ENCODE results near the gene AMH. TPM values are rescaled to one million over a fixed set of nuclear protein-coding genes. Genes with fewer than 3 reads are reported as not detected.
A peak's percentile ranks its signal among the peaks of the same experiment; 100 is the strongest.

AMH gene
- polyA plus RNA-seq, 1 of the 3 experiments (the other 2 are of a cell fraction): 18.1 TPM

- H4K20me1 ChIP-seq (ENCODE audit: insufficient read depth): peaks cover 59% of the 10 kb centered on the region
- H2AFZ ChIP-seq (ENCODE audit: low read depth): no peak overlapping the region
- H3K9me2 ChIP-seq: no peaks in the 10 kb centered on the region
- DNase-seq: no peak
- H3K27me3 ChIP-seq (ENCODE audit: insufficient read depth): no peaks in the 10 kb centered on the region
- peaks cover 17 to 26% of the 10 kb centered on the region in 2 experiments for H3K36me3 ChIP-seq (replicated peaks in 1 of 2; ENCODE audit: control insufficient read depth in 1 of 2, insufficient read depth in 2 of 2, low read length in 1 of 2)
- H3K4me2 ChIP-seq: peak overlapping the region; percentile 90
- CTCF ChIA-PET: interaction anchor here (0.6 to 11.9 kb wide), 20 partner anchors 9 to 1041 kb away, joined by 3 to 284 read pairs (median 8); partner anchors contain the start of genes LINGO3, LSM7, PLEKHJ1 and SF3A2
- WGBS (ENCODE audit: low lambda C conversion rate): 96% methylated on average over 9 of the region's 9 CpGs
- peak overlapping the region; percentile 1 to 46; a peak in 3 of 4 replicates for H3K27ac ChIP-seq (ENCODE audit: low read depth in 2 of 2, low read length in 1 of 2)
- POLR2A ChIA-PET: interaction anchor here (0.6 to 1.9 kb wide), 5 partner anchors 15 to 120 kb away, joined by 3 to 6 read pairs (median 3); no protein-coding TSS in a partner anchor
- no peak overlapping the region for H3K9ac ChIP-seq
- H3K79me2 ChIP-seq (ENCODE audit: insufficient read depth): peaks cover 64% of the 10 kb centered on the region
- H3K4me1 ChIP-seq (ENCODE audit: control insufficient read depth in 1 of 2, insufficient read depth in 2 of 2, low read depth in 1 of 2, low read length in 1 of 2): peaks cover 4 to 28% of the 10 kb centered on the region in 2 experiments; a peak in 1 of 4 replicates
- H3K4me3 ChIP-seq (ENCODE audit: low read depth in 2 of 2, low read length in 1 of 2): peak overlapping the region in 1 of 2 experiments; percentile 36; a peak in 2 of 4 replicates
- H3K9me3 ChIP-seq: no peaks in the 10 kb centered on the region
- TF ChIP-seq TAF1 (IDR thresholded peaks at IDR 0.05; ENCODE audit: borderline replicate concordance, low read depth, low read length): no peak
- TF ChIP-seq POLR2AphosphoS5 (IDR thresholded peaks at IDR 0.05; ENCODE audit: low read depth, low read length): no peak
- no peak for TF ChIP-seq NFIC (IDR thresholded peaks at IDR 0.05; ENCODE audit: borderline replicate concordance)
- TF ChIP-seq FOSL2 (IDR thresholded peaks at IDR 0.05; ENCODE audit: borderline replicate concordance, low read depth): no peak
- TF ChIP-seq SMC3 (IDR thresholded peaks at IDR 0.05; ENCODE audit: low read depth, low read length): no peak
- no peak for TF ChIP-seq TEAD4 (IDR thresholded peaks at IDR 0.05; ENCODE audit: borderline replicate concordance, insufficient read depth)
- TF ChIP-seq GATA2 (CRISPR knock-in tag; IDR thresholded peaks at IDR 0.05): no peak
- no peak for TF ChIP-seq YY1 (IDR thresholded peaks at IDR 0.05; ENCODE audit: low read depth)
- no peak for TF ChIP-seq ELF1 (IDR thresholded peaks at IDR 0.05)
- TF ChIP-seq, protein P1, sequence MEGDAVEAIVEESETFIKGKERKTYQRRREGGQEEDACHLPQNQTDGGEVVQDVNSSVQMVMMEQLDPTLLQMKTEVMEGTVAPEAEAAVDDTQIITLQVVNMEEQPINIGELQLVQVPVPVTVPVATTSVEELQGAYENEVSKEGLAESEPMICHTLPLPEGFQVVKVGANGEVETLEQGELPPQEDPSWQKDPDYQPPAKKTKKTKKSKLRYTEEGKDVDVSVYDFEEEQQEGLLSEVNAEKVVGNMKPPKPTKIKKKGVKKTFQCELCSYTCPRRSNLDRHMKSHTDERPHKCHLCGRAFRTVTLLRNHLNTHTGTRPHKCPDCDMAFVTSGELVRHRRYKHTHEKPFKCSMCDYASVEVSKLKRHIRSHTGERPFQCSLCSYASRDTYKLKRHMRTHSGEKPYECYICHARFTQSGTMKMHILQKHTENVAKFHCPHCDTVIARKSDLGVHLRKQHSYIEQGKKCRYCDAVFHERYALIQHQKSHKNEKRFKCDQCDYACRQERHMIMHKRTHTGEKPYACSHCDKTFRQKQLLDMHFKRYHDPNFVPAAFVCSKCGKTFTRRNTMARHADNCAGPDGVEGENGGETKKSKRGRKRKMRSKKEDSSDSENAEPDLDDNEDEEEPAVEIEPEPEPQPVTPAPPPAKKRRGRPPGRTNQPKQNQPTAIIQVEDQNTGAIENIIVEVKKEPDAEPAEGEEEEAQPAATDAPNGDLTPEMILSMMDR (IDR thresholded peaks at IDR 0.05): no peak
- no peak for TF ChIP-seq RXRA (IDR thresholded peaks at IDR 0.05; ENCODE audit: borderline replicate concordance, low read depth)
- no peak for TF ChIP-seq CHD2 (IDR thresholded peaks at IDR 0.05; ENCODE audit: low read length, partially characterized antibody)
- no peak for TF ChIP-seq SIN3A (IDR thresholded peaks at IDR 0.05; ENCODE audit: borderline replicate concordance, low read depth, low read length)
- TF ChIP-seq FOXJ3 (CRISPR knock-in tag; IDR thresholded peaks at IDR 0.05): no peak
- TF ChIP-seq TCF12 (IDR thresholded peaks at IDR 0.05): no peak
- peaks cover 17% of the 10 kb centered on the region for H3F3A ChIP-seq (replicated peaks; ENCODE audit: insufficient read depth)
Measured at GRCh38 chr19:2274185-2274711, 25.1 kb downstream of the AMH start.

- WGBS (ENCODE audit: low lambda C conversion rate): 72% methylated on average over 12 of the region's 16 CpGs
- peak; percentile 89 for DNase-seq
- Histone ChIP-seq H4K20me1 (ENCODE audit: insufficient read depth) (peaks cover 52% of the 10 kb centered on the region), H3K79me2 (ENCODE audit: insufficient read depth) (peaks cover 57% of the 10 kb centered on the region), H3K4me2 (no peak overlapping the region), H2AFZ (ENCODE audit: low read depth) (no peak overlapping the region), H3K4me1 (ENCODE audit: control insufficient read depth in 1 of 2, insufficient read depth in 2 of 2, low read depth in 1 of 2, low read length in 1 of 2) (peaks cover 4 to 28% of the 10 kb centered on the region in 2 experiments; a peak in 1 of 4 replicates), H3K9ac (no peak overlapping the region), H3K9me3 (no peaks in the 10 kb centered on the region), H3K9me2 (no peaks in the 10 kb centered on the region), H3K27ac (ENCODE audit: low read depth in 2 of 2, low read length in 1 of 2) (peak overlapping the region in 1 of 2 experiments; percentile 46; a peak in 2 of 4 replicates), H3K27me3 (ENCODE audit: insufficient read depth) (no peaks in the 10 kb centered on the region), H3K36me3 (replicated peaks in 1 of 2; ENCODE audit: control insufficient read depth in 1 of 2, insufficient read depth in 2 of 2, low read length in 1 of 2) (peaks cover 17 to 26% of the 10 kb centered on the region in 2 experiments), H3F3A (replicated peaks; ENCODE audit: insufficient read depth) (peaks cover 17% of the 10 kb centered on the region), H3K4me3 (ENCODE audit: low read depth in 2 of 2, low read length in 1 of 2) (no peak overlapping the region)
- ChIA-PET CTCF (interaction anchor here (0.6 to 11.9 kb wide), 24 partner anchors 8 to 1042 kb away, joined by 3 to 284 read pairs (median 6); partner anchors contain the start of genes LINGO3, LSM7, PLEKHJ1 and SF3A2), POLR2A (interaction anchor here (1.0 to 1.9 kb wide), 4 partner anchors 15 to 41 kb away, joined by 3 to 6 read pairs (median 3); no protein-coding TSS in a partner anchor)
- TF ChIP-seq SMC3 (IDR thresholded peaks at IDR 0.05; ENCODE audit: low read depth, low read length): peak; percentile 88
- TF ChIP-seq EZH2phosphoT487 (IDR thresholded peaks at IDR 0.05; ENCODE audit: borderline replicate concordance, low read depth): no peak
- TF ChIP-seq NFIC (IDR thresholded peaks at IDR 0.05; ENCODE audit: borderline replicate concordance): no peak
- TF ChIP-seq TAF1 (IDR thresholded peaks at IDR 0.05; ENCODE audit: borderline replicate concordance, low read depth, low read length): no peak
- no peak for TF ChIP-seq MEF2A (IDR thresholded peaks at IDR 0.05; ENCODE audit: borderline replicate concordance, low read depth)
- no peak for TF ChIP-seq TCF12 (IDR thresholded peaks at IDR 0.05)
- TF ChIP-seq IRF3 (IDR thresholded peaks at IDR 0.05; ENCODE audit: low read depth, low read length): no peak
- TF ChIP-seq PBX3 (IDR thresholded peaks at IDR 0.05): no peak
- TF ChIP-seq USF1 (IDR thresholded peaks at IDR 0.05; ENCODE audit: borderline replicate concordance, low read depth): no peak
- no peak for TF ChIP-seq YY1 (IDR thresholded peaks at IDR 0.05; ENCODE audit: low read depth)
- TF ChIP-seq NRF1 (IDR thresholded peaks at IDR 0.05; ENCODE audit: low read depth, low read length): no peak
- no peak for TF ChIP-seq GABPA (IDR thresholded peaks at IDR 0.05; ENCODE audit: low read depth)
Measured at GRCh38 chr19:2274931-2275535, 25.9 kb downstream of the AMH start.
